ENCODE data around the gene C6orf118.

GRCh38 chr6:165231177-165231576 is 78.2 kb downstream of the C6orf118 start:
- no peak for TF ChIP-seq CTCF (IDR thresholded peaks at IDR 0.05)
- TF ChIP-seq EZH2phosphoT487 (IDR thresholded peaks at IDR 0.05): no peak
